Central memory CD8-positive, alpha-beta T cell (primary cell): ENCODE results near the gene PCLO.

Experiments used
- ATAC-seq: fragments of 150-1000 bp; cut with Tn5 transposase; replicated peaks from 2 replicates; pipeline ENCODE4 v1.10.0; 2022; ENCODE audit warnings: mild to moderate bottlenecking, moderate FRiP score, moderate number of reproducible peaks; ENCODE audit not compliant: poor library complexity, severe bottlenecking; ENCODE audit errors: extremely low read depth
- DNase-seq, 2 donors: peaks; one replicate each; pipeline ENCODE4 v3.0.0; 2021; ENCODE audit warnings: low spot score in 2 of 2
- H3K27ac Mint-ChIP-seq: one replicate; pipeline ENCODE4 v1.8.0; 2022; ENCODE audit warnings: low read depth, mild to moderate bottlenecking, moderate library complexity, mixed read lengths
- H3K27me3 Mint-ChIP-seq: one replicate; pipeline ENCODE4 v1.8.0; 2022; ENCODE audit warnings: mixed read lengths
- H3K36me3 Mint-ChIP-seq: one replicate; pipeline ENCODE4 v1.8.0; 2022; ENCODE audit warnings: mild to moderate bottlenecking, moderate library complexity, mixed read lengths; ENCODE audit not compliant: insufficient read depth
- H3K4me1 Mint-ChIP-seq: one replicate; pipeline ENCODE4 v1.8.0; 2022; ENCODE audit warnings: mixed read lengths
- H3K4me3 Mint-ChIP-seq: one replicate; pipeline ENCODE4 v1.8.0; 2022; ENCODE audit warnings: mild to moderate bottlenecking, moderate library complexity, mixed read lengths
- H3K9me3 Mint-ChIP-seq: one replicate; pipeline ENCODE4 v1.8.0; 2022; ENCODE audit warnings: mixed read lengths

The PCLO gene

GRCh38 chr7:82760074-82760473 is 402.6 kb downstream of the PCLO start:
- Mint-ChIP-seq H3K4me1 (no peaks in the 10 kb centered on the region), H3K9me3 (peaks cover 18% of the 10 kb centered on the region), H3K27ac (no peak overlapping the region), H3K27me3 (no peaks in the 10 kb centered on the region), H3K36me3 (no peaks in the 10 kb centered on the region), H3K4me3 (no peak overlapping the region)
- no peak for ATAC-seq
- no peak for DNase-seq

GRCh38 chr7:82755705-82756551 is 406.8 kb downstream of the PCLO start:
- Mint-ChIP-seq H3K27ac (no peak overlapping the region), H3K4me1 (no peaks in the 10 kb centered on the region), H3K4me3 (no peak overlapping the region), H3K27me3 (no peaks in the 10 kb centered on the region), H3K36me3 (no peaks in the 10 kb centered on the region), H3K9me3 (peaks cover 8% of the 10 kb centered on the region)
- ATAC-seq (no peak), DNase-seq (no peak)

GRCh38 chr7:82750007-82750406 is 412.7 kb downstream of the PCLO start:
- ATAC-seq (no peak), DNase-seq (no peak)
- Mint-ChIP-seq H3K4me3 (no peak overlapping the region), H3K4me1 (no peaks in the 10 kb centered on the region), H3K9me3 (peaks cover 7% of the 10 kb centered on the region), H3K27me3 (no peaks in the 10 kb centered on the region), H3K27ac (no peak overlapping the region), H3K36me3 (peaks cover 3% of the 10 kb centered on the region)

- Mint-ChIP-seq H3K27ac (no peak overlapping the region), H3K4me1 (no peaks in the 10 kb centered on the region), H3K36me3 (peaks cover 3% of the 10 kb centered on the region), H3K9me3 (peaks cover 16% of the 10 kb centered on the region), H3K4me3 (no peak overlapping the region), H3K27me3 (no peaks in the 10 kb centered on the region)
- ATAC-seq (no peak), DNase-seq (no peak)
Observed at GRCh38 chr7:82745820-82746219, 416.9 kb downstream of the PCLO start.

GRCh38 chr7:82745117-82745516 is 417.6 kb downstream of the PCLO start:
- ATAC-seq (no peak), DNase-seq (no peak)
- Mint-ChIP-seq H3K4me3 (no peak overlapping the region), H3K36me3 (peaks cover 3% of the 10 kb centered on the region), H3K4me1 (no peaks in the 10 kb centered on the region), H3K27ac (no peak overlapping the region), H3K9me3 (peaks cover 16% of the 10 kb centered on the region), H3K27me3 (no peaks in the 10 kb centered on the region)

GRCh38 chr7:82742163-82742562 is 420.5 kb downstream of the PCLO start:
- H3K36me3 Mint-ChIP-seq: peaks cover 3% of the 10 kb centered on the region
- DNase-seq (no peak), ATAC-seq (no peak)
- H3K4me1 Mint-ChIP-seq: no peaks in the 10 kb centered on the region
- H3K9me3 Mint-ChIP-seq: peaks cover 9% of the 10 kb centered on the region
- H3K27ac Mint-ChIP-seq: no peak overlapping the region
- H3K27me3 Mint-ChIP-seq: no peaks in the 10 kb centered on the region
- no peak overlapping the region for H3K4me3 Mint-ChIP-seq

GRCh38 chr7:82741493-82741892 is 421.2 kb downstream of the PCLO start:
- no peaks in the 10 kb centered on the region for H3K27me3 Mint-ChIP-seq
- H3K4me1 Mint-ChIP-seq: no peaks in the 10 kb centered on the region
- peaks cover 3% of the 10 kb centered on the region for H3K36me3 Mint-ChIP-seq
- DNase-seq (no peak), ATAC-seq (no peak)
- H3K27ac Mint-ChIP-seq: no peak overlapping the region
- H3K9me3 Mint-ChIP-seq: peaks cover 9% of the 10 kb centered on the region
- H3K4me3 Mint-ChIP-seq: no peak overlapping the region

GRCh38 chr7:82740246-82740848 is 422.3 kb downstream of the PCLO start:
- Mint-ChIP-seq H3K36me3 (peaks cover 3% of the 10 kb centered on the region), H3K27ac (no peak overlapping the region), H3K9me3 (peaks cover 9% of the 10 kb centered on the region), H3K27me3 (no peaks in the 10 kb centered on the region), H3K4me1 (no peaks in the 10 kb centered on the region), H3K4me3 (no peak overlapping the region)
- ATAC-seq: no peak
- no peak for DNase-seq

- no peak for ATAC-seq
- Mint-ChIP-seq H3K27ac (no peak overlapping the region), H3K27me3 (no peaks in the 10 kb centered on the region), H3K9me3 (peaks cover 16% of the 10 kb centered on the region), H3K4me1 (no peaks in the 10 kb centered on the region), H3K36me3 (no peaks in the 10 kb centered on the region), H3K4me3 (no peak overlapping the region)
- no peak for DNase-seq
Observed at GRCh38 chr7:82736633-82737032, 426.1 kb downstream of the PCLO start.

GRCh38 chr7:82732677-82733076 is 430.0 kb downstream of the PCLO start:
- H3K4me3 Mint-ChIP-seq: no peak overlapping the region
- peaks cover 16% of the 10 kb centered on the region for H3K9me3 Mint-ChIP-seq
- no peak overlapping the region for H3K27ac Mint-ChIP-seq
- ATAC-seq (no peak), DNase-seq (no peak)
- H3K4me1 Mint-ChIP-seq: no peaks in the 10 kb centered on the region
- no peaks in the 10 kb centered on the region for H3K36me3 Mint-ChIP-seq
- no peaks in the 10 kb centered on the region for H3K27me3 Mint-ChIP-seq

GRCh38 chr7:82729172-82730030 is 433.3 kb downstream of the PCLO start:
- no peak for ATAC-seq

GRCh38 chr7:82726038-82726800 is 436.5 kb downstream of the PCLO start:
- no peak for ATAC-seq
- H3K4me3 Mint-ChIP-seq: no peak overlapping the region
- no peaks in the 10 kb centered on the region for H3K9me3 Mint-ChIP-seq
- no peak for DNase-seq
- H3K36me3 Mint-ChIP-seq: no peaks in the 10 kb centered on the region
- H3K27ac Mint-ChIP-seq: no peak overlapping the region
- H3K4me1 Mint-ChIP-seq: no peaks in the 10 kb centered on the region
- H3K27me3 Mint-ChIP-seq: no peaks in the 10 kb centered on the region

More at GRCh38 chr7:82729172-82730030, 433.3 kb downstream of the PCLO start:
- Mint-ChIP-seq H3K27me3 (no peaks in the 10 kb centered on the region), H3K36me3 (no peaks in the 10 kb centered on the region), H3K27ac (no peak overlapping the region), H3K4me3 (no peak overlapping the region), H3K4me1 (no peaks in the 10 kb centered on the region), H3K9me3 (peaks cover 15% of the 10 kb centered on the region)
- no peak for DNase-seq
